ENCODE measurements around the gene SMIM8. TPM values are rescaled to one million over a fixed set of nuclear protein-coding genes. Genes with fewer than 3 reads are reported as not detected.
"Not testable (repeated sequence)": the region's sequence is repeated elsewhere in the genome, so short reads cannot be mapped to it uniquely, and the experiment has no call there.

SMIM8 gene
- polyA plus RNA-seq (ENCODE audit: insufficient read length in 3 of 3) = 10 to 100 TPM; 14.6 to 26.6 (median 25.3) TPM
- long read RNA-seq, donor 1, transcript SMIM8-201 (3 exons, 2,405 nt) = major isoform, 11 of 11 reads
- long read RNA-seq, donor 1, partial matches to known transcripts = 0 of 11 reads
- long read RNA-seq, donor 1, other reads (novel, unspliced or antisense) = 0 of 11 reads
- long read RNA-seq, donor 2, transcript SMIM8-201 (3 exons, 2,405 nt) = major isoform, 6 of 6 reads
- long read RNA-seq, donor 2, partial matches to known transcripts = 0 of 6 reads
- long read RNA-seq, donor 2, other reads (novel, unspliced or antisense) = 0 of 6 reads
- long read RNA-seq, donor 3, transcript SMIM8-201 (3 exons, 2,405 nt) = major isoform, 5 of 5 reads
- long read RNA-seq, donor 3, partial matches to known transcripts = 0 of 5 reads
- long read RNA-seq, donor 3, other reads (novel, unspliced or antisense) = 0 of 5 reads
- long read RNA-seq, donor 4, transcript SMIM8-201 (3 exons, 2,405 nt) = major isoform, 9 of 15 reads
- long read RNA-seq, donor 4, partial matches to known transcripts = 6 of 15 reads
- long read RNA-seq, donor 4, other reads (novel, unspliced or antisense) = 0 of 15 reads
- long read RNA-seq, donor 5, partial matches to known transcripts = 0 of 4 reads
- long read RNA-seq, donor 5, other reads (novel, unspliced or antisense) = 0 of 4 reads
- long read RNA-seq, donor 6, transcript SMIM8-201 (3 exons, 2,405 nt) = major isoform, 17 of 18 reads
- long read RNA-seq, donor 6, partial matches to known transcripts = 0 of 18 reads
- long read RNA-seq, donor 6, other reads (novel, unspliced or antisense) = 0 of 18 reads
- long read RNA-seq, donor 7, transcript SMIM8-201 (3 exons, 2,405 nt) = major isoform, 13 of 22 reads
- long read RNA-seq, donor 7, partial matches to known transcripts = 6 of 22 reads
- long read RNA-seq, donor 7, other reads (novel, unspliced or antisense) = 0 of 22 reads
- long read RNA-seq, donor 8, partial matches to known transcripts = 6 of 9 reads
- long read RNA-seq, donor 8, other reads (novel, unspliced or antisense) = 0 of 9 reads
- long read RNA-seq, donor 9, transcript SMIM8-201 (3 exons, 2,405 nt) = major isoform, 9 of 9 reads
- long read RNA-seq, donor 9, partial matches to known transcripts = 0 of 9 reads
- long read RNA-seq, donor 9, other reads (novel, unspliced or antisense) = 0 of 9 reads
- long read RNA-seq, donor 10, transcript SMIM8-201 (3 exons, 2,405 nt) = major isoform, 8 of 13 reads
- long read RNA-seq, donor 10, transcript SMIM8-208 (1 exons, 3,915 nt) = minor isoform, 5 of 13 reads
- long read RNA-seq, donor 10, partial matches to known transcripts = 0 of 13 reads
- long read RNA-seq, donor 10, other reads (novel, unspliced or antisense) = 0 of 13 reads
- long read RNA-seq, donor 11, transcript SMIM8-201 (3 exons, 2,405 nt) = major isoform, 6 of 7 reads
- long read RNA-seq, donor 11, partial matches to known transcripts = 0 of 7 reads
- long read RNA-seq, donor 11, other reads (novel, unspliced or antisense) = 0 of 7 reads
- long read RNA-seq, donor 12, transcript SMIM8-201 (3 exons, 2,405 nt) = major isoform, 12 of 12 reads
- long read RNA-seq, donor 12, partial matches to known transcripts = 0 of 12 reads
- long read RNA-seq, donor 12, other reads (novel, unspliced or antisense) = 0 of 12 reads
- long read RNA-seq, donor 13, transcript SMIM8-208 (1 exons, 3,915 nt) = major isoform, 5 of 5 reads
- long read RNA-seq, donor 13, partial matches to known transcripts = 0 of 5 reads
- long read RNA-seq, donor 13, other reads (novel, unspliced or antisense) = 0 of 5 reads
- long read RNA-seq, donor 14, transcript SMIM8-201 (3 exons, 2,405 nt) = major isoform, 14 of 16 reads
- long read RNA-seq, donor 14, partial matches to known transcripts = 0 of 16 reads
- long read RNA-seq, donor 14, other reads (novel, unspliced or antisense) = 0 of 16 reads
- long read RNA-seq, donor 15, transcript SMIM8-201 (3 exons, 2,405 nt) = major isoform, 10 of 15 reads
- long read RNA-seq, donor 15, partial matches to known transcripts = 5 of 15 reads
- long read RNA-seq, donor 15, other reads (novel, unspliced or antisense) = 0 of 15 reads
- long read RNA-seq, donor 16, transcript SMIM8-201 (3 exons, 2,405 nt) = major isoform, 9 of 10 reads
- long read RNA-seq, donor 16, partial matches to known transcripts = 0 of 10 reads
- long read RNA-seq, donor 16, other reads (novel, unspliced or antisense) = 0 of 10 reads

- peak; percentile 81 for DNase-seq
Measured at GRCh38 chr6:87322304-87323212, at the start of gene SMIM8. SMIM8 (plus strand) TSS chr6:87322588; CDS start chr6:87337032, 14,444 bp downstream.

- DNase-seq = no peak
Measured at GRCh38 chr6:87274660-87275274, 47.6 kb upstream of the SMIM8 start.

- DNase-seq = no peak
Measured at GRCh38 chr6:87276624-87277023, 45.8 kb upstream of the SMIM8 start.

- no peak for DNase-seq
Measured at GRCh38 chr6:87277123-87277522, 45.3 kb upstream of the SMIM8 start.

- DNase-seq = peak; percentile 21
Measured at GRCh38 chr6:87279196-87279595, 43.2 kb upstream of the SMIM8 start.

- DNase-seq = no peak
Measured at GRCh38 chr6:87281426-87281825, 41.0 kb upstream of the SMIM8 start.

- no peak for DNase-seq
Measured at GRCh38 chr6:87282743-87283142, 39.6 kb upstream of the SMIM8 start.

- no peak for DNase-seq
Measured at GRCh38 chr6:87283461-87283860, 38.9 kb upstream of the SMIM8 start.

GRCh38 chr6:87287251-87287650 lies 35.1 kb upstream of the SMIM8 start:
- no peak for DNase-seq

GRCh38 chr6:87289571-87289970 lies 32.8 kb upstream of the SMIM8 start:
- DNase-seq = no peak

GRCh38 chr6:87291883-87292282 lies 30.5 kb upstream of the SMIM8 start:
- DNase-seq = no peak

GRCh38 chr6:87293526-87293925 lies 28.9 kb upstream of the SMIM8 start:
- no peak for DNase-seq

GRCh38 chr6:87297119-87297518 lies 25.3 kb upstream of the SMIM8 start:
- DNase-seq = no peak

- DNase-seq = not testable (repeated sequence)
Measured at GRCh38 chr6:87301277-87301676, 21.1 kb upstream of the SMIM8 start.

- DNase-seq = no peak
Measured at GRCh38 chr6:87308970-87309369, 13.4 kb upstream of the SMIM8 start.

GRCh38 chr6:87312860-87313259 lies 9.5 kb upstream of the SMIM8 start:
- DNase-seq = no peak

- DNase-seq = no peak
Measured at GRCh38 chr6:87315071-87315470, 7.3 kb upstream of the SMIM8 start.

- no peak for DNase-seq
Measured at GRCh38 chr6:87319271-87319987, 3.0 kb upstream of the SMIM8 start.
